ENCODE measurements around the gene DLG2. TPM values are rescaled to one million over a fixed set of nuclear protein-coding genes. Genes with fewer than 3 reads are reported as not detected.

The DLG2 gene
- total RNA-seq, 2 experiments from 2014 or later: 6.9 to 8.2 TPM

DNA sequence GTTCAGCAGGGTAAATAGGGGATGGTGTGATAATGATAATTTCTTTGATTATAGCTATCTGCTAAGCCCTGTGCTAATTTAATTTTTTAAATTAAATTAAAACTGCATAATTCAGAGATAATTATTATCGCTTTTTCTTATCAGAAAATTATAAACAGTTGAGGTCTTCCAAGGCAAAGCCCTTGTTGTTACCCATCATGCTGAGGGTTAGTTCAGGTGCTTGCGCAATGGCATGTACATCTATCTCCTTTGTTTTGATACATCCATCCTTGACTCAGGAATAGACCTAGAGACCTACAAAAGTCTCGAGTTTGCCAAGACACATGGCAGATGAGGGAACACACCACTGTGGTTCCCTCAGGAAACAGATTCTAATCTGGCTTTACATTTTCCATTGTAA lies 737.6 kb downstream of the DLG2 start:
- BruUV-seq (replicated peaks): no TSS peak
- H3K9me2 ChIP-seq (ENCODE audit: insufficient read depth, low read length): no peaks in the 10 kb centered on the region
- intact Hi-C loops (cut with micrococcal nuclease; ENCODE audit: unreplicated experiment): no loop called here
- TF ChIP-seq EZH2phosphoT487 (IDR thresholded peaks at IDR 0.05; ENCODE audit: borderline replicate concordance, low read depth, low read length): no peak
- TF ChIP-seq, protein P1, sequence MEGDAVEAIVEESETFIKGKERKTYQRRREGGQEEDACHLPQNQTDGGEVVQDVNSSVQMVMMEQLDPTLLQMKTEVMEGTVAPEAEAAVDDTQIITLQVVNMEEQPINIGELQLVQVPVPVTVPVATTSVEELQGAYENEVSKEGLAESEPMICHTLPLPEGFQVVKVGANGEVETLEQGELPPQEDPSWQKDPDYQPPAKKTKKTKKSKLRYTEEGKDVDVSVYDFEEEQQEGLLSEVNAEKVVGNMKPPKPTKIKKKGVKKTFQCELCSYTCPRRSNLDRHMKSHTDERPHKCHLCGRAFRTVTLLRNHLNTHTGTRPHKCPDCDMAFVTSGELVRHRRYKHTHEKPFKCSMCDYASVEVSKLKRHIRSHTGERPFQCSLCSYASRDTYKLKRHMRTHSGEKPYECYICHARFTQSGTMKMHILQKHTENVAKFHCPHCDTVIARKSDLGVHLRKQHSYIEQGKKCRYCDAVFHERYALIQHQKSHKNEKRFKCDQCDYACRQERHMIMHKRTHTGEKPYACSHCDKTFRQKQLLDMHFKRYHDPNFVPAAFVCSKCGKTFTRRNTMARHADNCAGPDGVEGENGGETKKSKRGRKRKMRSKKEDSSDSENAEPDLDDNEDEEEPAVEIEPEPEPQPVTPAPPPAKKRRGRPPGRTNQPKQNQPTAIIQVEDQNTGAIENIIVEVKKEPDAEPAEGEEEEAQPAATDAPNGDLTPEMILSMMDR (conservative IDR thresholded peaks at IDR 0.05; ENCODE audit: low read length): no peak
- no peaks in the 10 kb centered on the region for H3K79me2 ChIP-seq (ENCODE audit: insufficient read depth, low read depth, low read length)
- H3K36me3 ChIP-seq (ENCODE audit: insufficient read depth, low read length): no peaks in the 10 kb centered on the region
- H3K4me3 ChIP-seq (ENCODE audit: low read depth, low read length, poor library complexity, severe bottlenecking): no peak overlapping the region
- no peak overlapping the region for H3K4me2 ChIP-seq (ENCODE audit: low read length)
- no peaks in the 10 kb centered on the region for H4K20me1 ChIP-seq (ENCODE audit: insufficient read depth, low read length)
- no peaks in the 10 kb centered on the region for H3K4me1 ChIP-seq (ENCODE audit: insufficient read depth, low read length, poor library complexity, severe bottlenecking)
- ChIA-PET POLR2A (no interaction called here), CTCF (ENCODE audit: unreplicated experiment) (no interaction called here)
- DNase-seq (ENCODE audit: low spot score): no peak
- H2AFZ ChIP-seq (ENCODE audit: low read length): no peak overlapping the region
- no peaks in the 10 kb centered on the region for H3K9me3 ChIP-seq (ENCODE audit: low read length)
- no peak overlapping the region for H3K27ac ChIP-seq (ENCODE audit: low read depth, low read length, poor library complexity, severe bottlenecking)

GRCh38 chr11:84887055-84887629 lies 740.0 kb downstream of the DLG2 start:
- H3K4me2 ChIP-seq (ENCODE audit: low read length): no peak overlapping the region
- CTCF ChIA-PET (ENCODE audit: unreplicated experiment): no interaction called here

DNA sequence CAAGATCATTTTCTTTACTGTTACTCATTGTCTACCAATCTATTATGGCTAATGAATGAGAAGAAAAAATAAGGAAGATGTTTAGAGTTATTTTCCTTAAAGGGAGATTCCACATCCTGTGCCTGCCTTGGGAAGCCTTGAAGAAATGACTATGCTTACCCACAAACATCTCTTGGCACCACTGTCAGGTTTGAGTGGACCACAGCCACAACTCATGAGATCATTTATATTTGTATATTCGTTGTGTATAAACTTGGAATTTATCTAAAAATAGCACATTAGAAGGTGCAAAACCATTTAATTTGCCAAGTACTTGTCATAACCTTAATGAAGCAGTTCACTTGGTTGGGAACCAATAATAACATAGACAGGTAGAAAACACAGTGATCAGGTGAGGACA lies 740.8 kb downstream of the DLG2 start:
- TF ChIP-seq EZH2phosphoT487 (IDR thresholded peaks at IDR 0.05; ENCODE audit: borderline replicate concordance, low read depth, low read length): no peak
- TF ChIP-seq, protein P1 (conservative IDR thresholded peaks at IDR 0.05; ENCODE audit: low read length): no peak
- Histone ChIP-seq H3K79me2 (ENCODE audit: insufficient read depth, low read depth, low read length) (no peaks in the 10 kb centered on the region), H3K36me3 (ENCODE audit: insufficient read depth, low read length) (no peaks in the 10 kb centered on the region), H3K4me1 (ENCODE audit: insufficient read depth, low read length, poor library complexity, severe bottlenecking) (no peaks in the 10 kb centered on the region), H3K4me2 (ENCODE audit: low read length) (no peak overlapping the region), H3K4me3 (ENCODE audit: low read depth, low read length, poor library complexity, severe bottlenecking) (no peak overlapping the region), H4K20me1 (ENCODE audit: insufficient read depth, low read length) (no peaks in the 10 kb centered on the region), H3K9me2 (ENCODE audit: insufficient read depth, low read length) (no peaks in the 10 kb centered on the region), H3K27ac (ENCODE audit: low read depth, low read length, poor library complexity, severe bottlenecking) (no peak overlapping the region), H2AFZ (ENCODE audit: low read length) (no peak overlapping the region), H3K9me3 (ENCODE audit: low read length) (no peaks in the 10 kb centered on the region)
- BruUV-seq (replicated peaks): no TSS peak
- intact Hi-C loops (cut with micrococcal nuclease; ENCODE audit: unreplicated experiment): no loop called here
- POLR2A ChIA-PET: interaction anchor here (0.6 to 1.3 kb wide), 3 partner anchors 15 to 25 kb away, joined by 3 to 4 read pairs (median 3); no protein-coding TSS in a partner anchor
- no peak for DNase-seq (ENCODE audit: low spot score)
- CTCF ChIA-PET (ENCODE audit: unreplicated experiment): no interaction called here

More at GRCh38 chr11:84887055-84887629, 740.0 kb downstream of the DLG2 start:
- Histone ChIP-seq H3K9me2 (ENCODE audit: insufficient read depth, low read length) (no peaks in the 10 kb centered on the region), H3K4me1 (ENCODE audit: insufficient read depth, low read length, poor library complexity, severe bottlenecking) (no peaks in the 10 kb centered on the region), H2AFZ (ENCODE audit: low read length) (no peak overlapping the region), H3K27ac (ENCODE audit: low read depth, low read length, poor library complexity, severe bottlenecking) (no peak overlapping the region), H3K4me3 (ENCODE audit: low read depth, low read length, poor library complexity, severe bottlenecking) (no peak overlapping the region), H3K79me2 (ENCODE audit: insufficient read depth, low read depth, low read length) (no peaks in the 10 kb centered on the region), H4K20me1 (ENCODE audit: insufficient read depth, low read length) (no peaks in the 10 kb centered on the region), H3K9me3 (ENCODE audit: low read length) (no peaks in the 10 kb centered on the region), H3K36me3 (ENCODE audit: insufficient read depth, low read length) (no peaks in the 10 kb centered on the region)
- intact Hi-C loops (cut with micrococcal nuclease; ENCODE audit: unreplicated experiment): no loop called here
- no TSS peak for BruUV-seq (replicated peaks)
- TF ChIP-seq EZH2phosphoT487 (IDR thresholded peaks at IDR 0.05; ENCODE audit: borderline replicate concordance, low read depth, low read length): no peak
- TF ChIP-seq, protein P1 (conservative IDR thresholded peaks at IDR 0.05; ENCODE audit: low read length): no peak
- DNase-seq (ENCODE audit: low spot score): no peak
- POLR2A ChIA-PET: interaction anchor here (0.5 kb wide), 1 partner anchor 140 kb away, joined by 3 read pairs; no protein-coding TSS in a partner anchor
